ENCODE data around the gene MEGF6.

Gene MEGF6

GRCh38 chr1:3441410-3441847 lies 169.9 kb downstream of the MEGF6 start:
- H3K27ac ChIP-seq: no peak overlapping the region

GRCh38 chr1:3440711-3441409 lies 170.4 kb downstream of the MEGF6 start:
- no peak for TF ChIP-seq CTCF (conservative IDR thresholded peaks at IDR 0.05)
- H3K27ac ChIP-seq: no peak overlapping the region

More at GRCh38 chr1:3441410-3441847, 169.9 kb downstream of the MEGF6 start:
- TF ChIP-seq CTCF (conservative IDR thresholded peaks at IDR 0.05): no peak

GRCh38 chr1:3440300-3440681 lies 171.0 kb downstream of the MEGF6 start:
- TF ChIP-seq CTCF (conservative IDR thresholded peaks at IDR 0.05): no peak
- H3K27ac ChIP-seq: no peak overlapping the region
